Measurements from ENCODE around the gene CDCA3.
A peak's percentile ranks its signal among the peaks of the same experiment; 100 is the strongest.

CDCA3 gene

GRCh38 chr12:6821591-6822425 lies 29.3 kb downstream of the CDCA3 start, which contains the start of gene GPR162:
Gene GPR162 (plus strand): TSS chr12:6821821. CDS start chr12:6823899, 2,078 bp downstream.
- TF ChIP-seq, protein P1, sequence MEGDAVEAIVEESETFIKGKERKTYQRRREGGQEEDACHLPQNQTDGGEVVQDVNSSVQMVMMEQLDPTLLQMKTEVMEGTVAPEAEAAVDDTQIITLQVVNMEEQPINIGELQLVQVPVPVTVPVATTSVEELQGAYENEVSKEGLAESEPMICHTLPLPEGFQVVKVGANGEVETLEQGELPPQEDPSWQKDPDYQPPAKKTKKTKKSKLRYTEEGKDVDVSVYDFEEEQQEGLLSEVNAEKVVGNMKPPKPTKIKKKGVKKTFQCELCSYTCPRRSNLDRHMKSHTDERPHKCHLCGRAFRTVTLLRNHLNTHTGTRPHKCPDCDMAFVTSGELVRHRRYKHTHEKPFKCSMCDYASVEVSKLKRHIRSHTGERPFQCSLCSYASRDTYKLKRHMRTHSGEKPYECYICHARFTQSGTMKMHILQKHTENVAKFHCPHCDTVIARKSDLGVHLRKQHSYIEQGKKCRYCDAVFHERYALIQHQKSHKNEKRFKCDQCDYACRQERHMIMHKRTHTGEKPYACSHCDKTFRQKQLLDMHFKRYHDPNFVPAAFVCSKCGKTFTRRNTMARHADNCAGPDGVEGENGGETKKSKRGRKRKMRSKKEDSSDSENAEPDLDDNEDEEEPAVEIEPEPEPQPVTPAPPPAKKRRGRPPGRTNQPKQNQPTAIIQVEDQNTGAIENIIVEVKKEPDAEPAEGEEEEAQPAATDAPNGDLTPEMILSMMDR (IDR thresholded peaks at IDR 0.05; ENCODE audit: insufficient read depth, low read depth, low read length, missing control alignments): no peak
- peak within 1 kb of the TSS; percentile 18 for H3K4me3 ChIP-seq (ENCODE audit: low read length)
- DNase-seq (ENCODE audit: low read depth): peak; percentile 34

DNA sequence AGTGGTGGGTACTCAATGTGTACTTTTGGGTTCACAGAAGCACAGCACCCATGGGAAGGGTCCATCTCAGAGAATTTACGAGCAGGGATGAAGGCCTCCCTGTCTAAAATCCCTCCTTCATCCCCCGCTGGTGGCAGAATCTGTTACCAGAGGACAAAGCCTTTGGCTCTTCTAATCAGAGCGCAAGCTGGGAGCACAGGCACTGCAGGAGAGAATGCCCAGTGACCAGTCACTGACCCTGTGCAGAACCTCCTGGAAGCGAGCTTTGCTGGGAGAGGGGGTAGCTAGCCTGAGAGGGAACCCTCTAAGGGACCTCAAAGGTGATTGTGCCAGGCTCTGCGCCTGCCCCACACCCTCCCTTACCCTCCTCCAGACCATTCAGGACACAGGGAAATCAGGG lies 30.9 kb downstream of the CDCA3 start:
- no peak for DNase-seq (ENCODE audit: low read depth)
- TF ChIP-seq, protein P1 (IDR thresholded peaks at IDR 0.05; ENCODE audit: insufficient read depth, low read depth, low read length, missing control alignments): no peak
- no peak overlapping the region for H3K4me3 ChIP-seq (ENCODE audit: low read length)

- H3K4me3 ChIP-seq (ENCODE audit: low read length): no peak overlapping the region
- no peak for DNase-seq (ENCODE audit: low read depth)
- TF ChIP-seq, protein P1 (IDR thresholded peaks at IDR 0.05; ENCODE audit: insufficient read depth, low read depth, low read length, missing control alignments): no peak
These were observed 31.7 kb downstream of the CDCA3 start for GRCh38 chr12:6819106-6820030.

- DNase-seq (ENCODE audit: low read depth): no peak
- TF ChIP-seq, protein P1 (IDR thresholded peaks at IDR 0.05; ENCODE audit: insufficient read depth, low read depth, low read length, missing control alignments): no peak
- H3K4me3 ChIP-seq (ENCODE audit: low read length): no peak overlapping the region
These were observed 32.4 kb downstream of the CDCA3 start for GRCh38 chr12:6818645-6819044.

DNA sequence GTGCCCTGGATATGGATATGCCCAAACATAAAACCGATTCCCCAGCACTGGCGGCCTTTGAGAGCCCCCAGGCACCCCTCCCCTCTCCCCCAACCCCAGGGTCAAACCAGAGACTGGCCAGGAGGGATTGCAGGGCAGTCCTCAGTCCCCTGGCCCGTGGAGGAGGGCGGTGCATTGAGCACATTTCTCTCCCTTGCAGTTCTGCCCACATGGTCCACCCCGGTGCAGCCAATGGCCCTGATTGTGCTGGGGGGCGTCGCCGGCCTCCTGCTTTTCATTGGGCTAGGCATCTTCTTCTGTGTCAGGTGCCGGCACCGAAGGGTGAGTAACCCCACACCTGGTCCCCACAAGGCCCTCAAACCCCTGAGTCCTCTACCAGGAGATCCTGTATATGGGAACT lies 32.9 kb downstream of the CDCA3 start:
- TF ChIP-seq, protein P1 (IDR thresholded peaks at IDR 0.05; ENCODE audit: insufficient read depth, low read depth, low read length, missing control alignments): no peak
- H3K4me3 ChIP-seq (ENCODE audit: low read length): no peak overlapping the region
- DNase-seq (ENCODE audit: low read depth): no peak

GRCh38 chr12:6817662-6818157 lies 33.4 kb downstream of the CDCA3 start:
- DNase-seq (ENCODE audit: low read depth): no peak
- TF ChIP-seq, protein P1 (IDR thresholded peaks at IDR 0.05; ENCODE audit: insufficient read depth, low read depth, low read length, missing control alignments): no peak

More at GRCh38 chr12:6817662-6818157, 33.4 kb downstream of the CDCA3 start:
- no peak overlapping the region for H3K4me3 ChIP-seq (ENCODE audit: low read length)

Measured in epithelial cell of esophagus (primary cell).